ENCODE results near the gene SDR42E2.
"Not testable (repeated sequence)": the region's sequence is repeated elsewhere in the genome, so short reads cannot be mapped to it uniquely, and the experiment has no call there.

SDR42E2 gene

DNA sequence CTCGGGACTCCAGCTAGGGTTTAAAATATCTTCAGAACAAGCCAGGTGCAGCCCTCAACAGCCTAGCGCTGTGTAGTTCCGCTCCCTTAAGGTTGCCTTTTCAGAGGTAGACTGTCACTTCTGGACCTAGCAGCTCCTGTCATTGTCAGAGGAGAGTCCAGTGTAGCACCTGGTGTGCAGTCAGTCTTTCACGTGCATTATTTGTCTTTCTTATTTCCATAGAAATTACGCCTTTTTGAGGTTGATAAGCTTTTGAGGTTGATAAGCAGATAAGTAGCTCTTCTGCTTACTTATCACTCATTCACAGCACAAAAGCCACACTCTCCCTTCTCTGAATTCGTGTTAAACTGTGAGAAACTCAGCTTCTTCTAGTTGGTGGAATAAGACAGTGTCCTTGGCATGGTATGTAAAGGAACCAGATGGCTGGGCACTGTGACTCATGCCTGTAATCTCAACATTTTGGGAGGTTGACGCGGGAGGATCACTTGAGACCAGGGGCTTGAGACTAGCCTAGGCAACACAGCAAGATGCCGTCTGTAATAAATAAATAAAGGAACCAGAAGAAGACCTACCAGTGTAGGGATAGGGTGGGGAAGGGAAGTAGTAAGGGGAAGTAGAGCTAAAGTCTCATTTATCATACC, 54.0 kb downstream of the SDR42E2 start (continued):
- TF ChIP-seq, protein P1, sequence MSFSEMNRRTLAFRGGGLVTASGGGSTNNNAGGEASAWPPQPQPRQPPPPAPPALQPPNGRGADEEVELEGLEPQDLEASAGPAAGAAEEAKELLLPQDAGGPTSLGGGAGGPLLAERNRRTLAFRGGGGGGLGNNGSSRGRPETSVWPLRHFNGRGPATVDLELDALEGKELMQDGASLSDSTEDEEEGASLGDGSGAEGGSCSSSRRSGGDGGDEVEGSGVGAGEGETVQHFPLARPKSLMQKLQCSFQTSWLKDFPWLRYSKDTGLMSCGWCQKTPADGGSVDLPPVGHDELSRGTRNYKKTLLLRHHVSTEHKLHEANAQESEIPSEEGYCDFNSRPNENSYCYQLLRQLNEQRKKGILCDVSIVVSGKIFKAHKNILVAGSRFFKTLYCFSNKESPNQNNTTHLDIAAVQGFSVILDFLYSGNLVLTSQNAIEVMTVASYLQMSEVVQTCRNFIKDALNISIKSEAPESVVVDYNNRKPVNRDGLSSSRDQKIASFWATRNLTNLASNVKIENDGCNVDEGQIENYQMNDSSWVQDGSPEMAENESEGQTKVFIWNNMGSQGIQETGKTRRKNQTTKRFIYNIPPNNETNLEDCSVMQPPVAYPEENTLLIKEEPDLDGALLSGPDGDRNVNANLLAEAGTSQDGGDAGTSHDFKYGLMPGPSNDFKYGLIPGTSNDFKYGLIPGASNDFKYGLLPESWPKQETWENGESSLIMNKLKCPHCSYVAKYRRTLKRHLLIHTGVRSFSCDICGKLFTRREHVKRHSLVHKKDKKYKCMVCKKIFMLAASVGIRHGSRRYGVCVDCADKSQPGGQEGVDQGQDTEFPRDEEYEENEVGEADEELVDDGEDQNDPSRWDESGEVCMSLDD (tag by site-specific recombination; IDR thresholded peaks at IDR 0.05), result no peak
- TF ChIP-seq, protein P2, sequence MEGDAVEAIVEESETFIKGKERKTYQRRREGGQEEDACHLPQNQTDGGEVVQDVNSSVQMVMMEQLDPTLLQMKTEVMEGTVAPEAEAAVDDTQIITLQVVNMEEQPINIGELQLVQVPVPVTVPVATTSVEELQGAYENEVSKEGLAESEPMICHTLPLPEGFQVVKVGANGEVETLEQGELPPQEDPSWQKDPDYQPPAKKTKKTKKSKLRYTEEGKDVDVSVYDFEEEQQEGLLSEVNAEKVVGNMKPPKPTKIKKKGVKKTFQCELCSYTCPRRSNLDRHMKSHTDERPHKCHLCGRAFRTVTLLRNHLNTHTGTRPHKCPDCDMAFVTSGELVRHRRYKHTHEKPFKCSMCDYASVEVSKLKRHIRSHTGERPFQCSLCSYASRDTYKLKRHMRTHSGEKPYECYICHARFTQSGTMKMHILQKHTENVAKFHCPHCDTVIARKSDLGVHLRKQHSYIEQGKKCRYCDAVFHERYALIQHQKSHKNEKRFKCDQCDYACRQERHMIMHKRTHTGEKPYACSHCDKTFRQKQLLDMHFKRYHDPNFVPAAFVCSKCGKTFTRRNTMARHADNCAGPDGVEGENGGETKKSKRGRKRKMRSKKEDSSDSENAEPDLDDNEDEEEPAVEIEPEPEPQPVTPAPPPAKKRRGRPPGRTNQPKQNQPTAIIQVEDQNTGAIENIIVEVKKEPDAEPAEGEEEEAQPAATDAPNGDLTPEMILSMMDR (tag by site-specific recombination; IDR thresholded peaks at IDR 0.05), result no peak
- no peak for TF ChIP-seq ZBTB48 (tag by site-specific recombination; IDR thresholded peaks at IDR 0.05)
- TF ChIP-seq WT1 (tag by site-specific recombination; IDR thresholded peaks at IDR 0.05), result peak; percentile 57; the same call in 1 of the 2 replicates
- peak; percentile 39; the same call in 1 of the 2 replicates for TF ChIP-seq ZBTB20 (tag by site-specific recombination; IDR thresholded peaks at IDR 0.05)
- no peak for TF ChIP-seq ZNF157 (tag by site-specific recombination; IDR thresholded peaks at IDR 0.05)
- no peak for TF ChIP-seq ZNF350 (tag by site-specific recombination; IDR thresholded peaks at IDR 0.05)
- TF ChIP-seq, protein P3, sequence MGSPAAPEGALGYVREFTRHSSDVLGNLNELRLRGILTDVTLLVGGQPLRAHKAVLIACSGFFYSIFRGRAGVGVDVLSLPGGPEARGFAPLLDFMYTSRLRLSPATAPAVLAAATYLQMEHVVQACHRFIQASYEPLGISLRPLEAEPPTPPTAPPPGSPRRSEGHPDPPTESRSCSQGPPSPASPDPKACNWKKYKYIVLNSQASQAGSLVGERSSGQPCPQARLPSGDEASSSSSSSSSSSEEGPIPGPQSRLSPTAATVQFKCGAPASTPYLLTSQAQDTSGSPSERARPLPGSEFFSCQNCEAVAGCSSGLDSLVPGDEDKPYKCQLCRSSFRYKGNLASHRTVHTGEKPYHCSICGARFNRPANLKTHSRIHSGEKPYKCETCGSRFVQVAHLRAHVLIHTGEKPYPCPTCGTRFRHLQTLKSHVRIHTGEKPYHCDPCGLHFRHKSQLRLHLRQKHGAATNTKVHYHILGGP (tag by site-specific recombination; IDR thresholded peaks at IDR 0.05), result no peak
- no peak for TF ChIP-seq ZNF560 (tag by site-specific recombination; IDR thresholded peaks at IDR 0.05; ENCODE audit: borderline replicate concordance)
- TF ChIP-seq ZNF175 (tag by site-specific recombination; IDR thresholded peaks at IDR 0.05), result no peak
- TF ChIP-seq, protein P4, sequence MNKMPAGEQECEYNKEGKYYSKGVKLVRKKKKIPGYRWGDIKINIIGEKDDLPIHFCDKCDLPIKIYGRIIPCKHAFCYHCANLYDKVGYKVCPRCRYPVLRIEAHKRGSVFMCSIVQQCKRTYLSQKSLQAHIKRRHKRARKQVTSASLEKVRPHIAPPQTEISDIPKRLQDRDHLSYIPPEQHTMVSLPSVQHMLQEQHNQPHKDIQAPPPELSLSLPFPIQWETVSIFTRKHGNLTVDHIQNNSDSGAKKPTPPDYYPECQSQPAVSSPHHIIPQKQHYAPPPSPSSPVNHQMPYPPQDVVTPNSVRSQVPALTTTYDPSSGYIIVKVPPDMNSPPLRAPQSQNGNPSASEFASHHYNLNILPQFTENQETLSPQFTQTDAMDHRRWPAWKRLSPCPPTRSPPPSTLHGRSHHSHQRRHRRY (tag by site-specific recombination; IDR thresholded peaks at IDR 0.05), result no peak
- TF ChIP-seq ZNF623 (tag by site-specific recombination; IDR thresholded peaks at IDR 0.05), result no peak
- TF ChIP-seq ZNF629 (tag by site-specific recombination; IDR thresholded peaks at IDR 0.05), result 0 out of 2 replicates have a peak, but pooled peaks have one; percentile 18
- no peak for TF ChIP-seq ZNF239 (tag by site-specific recombination; IDR thresholded peaks at IDR 0.05)
- no peak for TF ChIP-seq KLF8 (tag by site-specific recombination; IDR thresholded peaks at IDR 0.05)
- TF ChIP-seq ZBTB1 (tag by site-specific recombination; IDR thresholded peaks at IDR 0.05), result no peak
- no peak for TF ChIP-seq ZNF514 (tag by site-specific recombination; IDR thresholded peaks at IDR 0.05)
- TF ChIP-seq, protein P5, sequence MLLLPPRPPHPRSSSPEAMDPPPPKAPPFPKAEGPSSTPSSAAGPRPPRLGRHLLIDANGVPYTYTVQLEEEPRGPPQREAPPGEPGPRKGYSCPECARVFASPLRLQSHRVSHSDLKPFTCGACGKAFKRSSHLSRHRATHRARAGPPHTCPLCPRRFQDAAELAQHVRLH (tag by site-specific recombination; IDR thresholded peaks at IDR 0.05), result no peak
- TF ChIP-seq SALL2 (tag by site-specific recombination; IDR thresholded peaks at IDR 0.05; ENCODE audit: borderline replicate concordance), result no peak

DNA sequence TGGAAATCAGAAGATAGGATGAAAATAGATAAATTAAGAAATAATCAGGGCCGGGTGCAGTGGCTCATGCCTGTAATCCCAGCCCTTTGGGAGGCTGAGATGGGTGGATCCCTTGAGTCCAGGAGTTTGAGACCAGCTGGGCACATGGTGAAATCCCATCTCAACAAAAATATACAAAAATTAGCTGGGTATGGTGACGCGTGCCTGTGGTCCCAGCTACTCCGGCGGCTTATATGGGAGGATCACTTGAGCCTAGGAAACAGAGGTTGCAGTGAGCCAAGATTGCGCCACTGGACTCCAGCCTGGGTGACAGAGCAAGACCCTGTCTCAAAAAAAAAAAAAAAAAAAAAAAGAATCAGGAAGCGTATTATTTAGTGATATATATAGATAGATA, 54.5 kb downstream of the SDR42E2 start:
- H3K4me3 ChIP-seq (ENCODE audit: low read depth, low read length); H3K36me3 ChIP-seq (ENCODE audit: control insufficient read depth in 2 of 2, insufficient read depth in 1 of 2, low read length in 2 of 2); H3K9me3 ChIP-seq (ENCODE audit: control insufficient read depth, insufficient read depth, low read depth, low read length); H3K4me1 ChIP-seq (ENCODE audit: control insufficient read depth, insufficient read depth, low read length); H3K27ac ChIP-seq (ENCODE audit: extremely low read depth, low read depth, low read length): not testable (repeated sequence)
- CTCF ChIA-PET, result interaction anchor here (0.5 to 1.2 kb wide), 2 partner anchors 12 to 1319 kb away, joined by 4 to 5 read pairs; no protein-coding TSS in a partner anchor
- POLR2A ChIA-PET, result interaction anchor here (1.2 to 1.6 kb wide), 2 partner anchors 10 to 26 kb away, joined by 4 read pairs; partner anchors contain the start of gene EEF2K

All from HEK293 (cell line).